ENCODE results near the gene PDXP. TPM values are rescaled to one million over a fixed set of nuclear protein-coding genes. Genes with fewer than 3 reads are reported as not detected.

Gene PDXP
- total RNA-seq, 1 donor from 2014 or later: 6.1 TPM

GRCh38 chr22:37659897-37660708 lies 1.6 kb downstream of the PDXP start:
- no peaks in the 10 kb centered on the region for H3K27me3 ChIP-seq
- H3K4me1 ChIP-seq: peaks cover 32% of the 10 kb centered on the region
- DNase-seq (no peak), ATAC-seq (no peak)
- intact Hi-C loops (cut with DNase I): no loop called here
- H3K4me3 ChIP-seq: peak overlapping the region; percentile 59
- H3K36me3 ChIP-seq: no peaks in the 10 kb centered on the region
- no peak overlapping the region for H3K27ac ChIP-seq
- no peak for TF ChIP-seq CTCF (IDR thresholded peaks at IDR 0.05)
- H3K9me3 ChIP-seq: no peaks in the 10 kb centered on the region

GRCh38 chr22:37660709-37661045 lies 2.2 kb downstream of the PDXP start:
- Histone ChIP-seq H3K36me3 (peaks cover 2% of the 10 kb centered on the region), H3K9me3 (no peaks in the 10 kb centered on the region), H3K4me3 (no peak overlapping the region), H3K27ac (no peak overlapping the region), H3K27me3 (no peaks in the 10 kb centered on the region), H3K4me1 (peaks cover 32% of the 10 kb centered on the region)
- no peak for ATAC-seq
- TF ChIP-seq CTCF (IDR thresholded peaks at IDR 0.05): no peak
- intact Hi-C loops (cut with DNase I): no loop called here
- DNase-seq: no peak

GRCh38 chr22:37661160-37661924 lies 2.8 kb downstream of the PDXP start:
- H3K4me1 ChIP-seq: peaks cover 32% of the 10 kb centered on the region
- H3K9me3 ChIP-seq: no peaks in the 10 kb centered on the region
- intact Hi-C loops (cut with DNase I): no loop called here
- H3K4me3 ChIP-seq: no peak overlapping the region
- DNase-seq (no peak), ATAC-seq (no peak)
- H3K27ac ChIP-seq: no peak overlapping the region
- TF ChIP-seq CTCF (IDR thresholded peaks at IDR 0.05): peak; percentile 32
- no peaks in the 10 kb centered on the region for H3K27me3 ChIP-seq
- H3K36me3 ChIP-seq: peaks cover 9% of the 10 kb centered on the region

GRCh38 chr22:37662039-37662438 lies 3.5 kb downstream of the PDXP start:
- DNase-seq: no peak
- Histone ChIP-seq H3K9me3 (no peaks in the 10 kb centered on the region), H3K4me3 (no peak overlapping the region), H3K4me1 (peaks cover 32% of the 10 kb centered on the region), H3K27me3 (no peaks in the 10 kb centered on the region), H3K36me3 (peaks cover 15% of the 10 kb centered on the region), H3K27ac (no peak overlapping the region)
- no peak for TF ChIP-seq CTCF (IDR thresholded peaks at IDR 0.05)
- intact Hi-C loops (cut with DNase I): no loop called here
- no peak for ATAC-seq

- ATAC-seq: no peak
- Histone ChIP-seq H3K4me3 (no peak overlapping the region), H3K36me3 (peaks cover 15% of the 10 kb centered on the region), H3K27me3 (no peaks in the 10 kb centered on the region), H3K27ac (no peak overlapping the region), H3K4me1 (peaks cover 26% of the 10 kb centered on the region), H3K9me3 (no peaks in the 10 kb centered on the region)
- intact Hi-C loops (cut with DNase I): no loop called here
- no peak for TF ChIP-seq CTCF (IDR thresholded peaks at IDR 0.05)
- DNase-seq: no peak
Observed at GRCh38 chr22:37663521-37664140, 5.1 kb downstream of the PDXP start.

Data from upper lobe of right lung (tissue), 1 donor.